ENCODE measurements around the gene TLNRD1. TPM values are rescaled to one million over a fixed set of nuclear protein-coding genes. Genes with fewer than 3 reads are reported as not detected.

The TLNRD1 gene
- total RNA-seq, 2 experiments from 2014 or later: 28.6 to 34.2 TPM

DNA sequence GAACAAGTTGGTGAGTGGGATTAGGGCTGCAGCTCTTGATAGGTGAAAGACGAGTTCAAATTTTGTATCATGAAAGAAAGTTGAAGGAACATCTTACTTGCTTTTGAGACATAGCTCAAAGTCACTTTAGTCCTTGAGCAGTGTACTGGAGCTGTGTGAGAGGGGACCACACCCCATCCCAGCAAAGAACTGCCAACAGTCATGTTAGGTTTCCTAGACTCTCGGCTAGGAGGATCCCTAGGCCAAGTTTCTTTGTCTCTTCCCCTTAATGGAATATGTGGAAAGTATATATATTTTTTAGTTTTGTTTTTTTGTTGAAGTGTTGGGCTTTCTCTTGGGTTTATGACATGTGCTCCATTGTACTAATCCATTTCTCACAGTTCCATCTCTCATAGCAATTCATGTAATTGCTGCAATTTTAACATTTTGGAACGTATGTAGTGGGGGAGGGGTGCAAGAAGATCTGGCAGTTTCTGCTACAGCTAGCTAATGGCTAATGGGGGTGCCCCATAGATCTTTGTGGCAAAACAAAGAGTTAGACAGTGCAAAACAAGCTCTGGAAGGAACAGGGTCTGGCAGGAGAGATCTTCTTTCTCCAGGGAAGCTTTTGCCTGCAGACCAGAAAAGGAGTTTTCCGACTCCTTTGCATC, 25.1 kb downstream of the TLNRD1 start:
- no peak for DNase-seq
- Mint-ChIP-seq H3K27me3 (no peaks in the 10 kb centered on the region), H3K4me3 (no peak overlapping the region), H3K4me1 (peaks cover 28% of the 10 kb centered on the region), H3K36me3 (ENCODE audit: low read depth) (peaks cover 9% of the 10 kb centered on the region), H3K9me3 (peaks cover 11% of the 10 kb centered on the region), H3K27ac (no peak overlapping the region)
- CTCF ChIA-PET: interaction anchor here (0.6 to 1.7 kb wide), 2 partner anchors 23 to 1006 kb away, joined by 3 to 5 read pairs; no protein-coding TSS in a partner anchor
- POLR2A ChIA-PET: no interaction called here

DNA sequence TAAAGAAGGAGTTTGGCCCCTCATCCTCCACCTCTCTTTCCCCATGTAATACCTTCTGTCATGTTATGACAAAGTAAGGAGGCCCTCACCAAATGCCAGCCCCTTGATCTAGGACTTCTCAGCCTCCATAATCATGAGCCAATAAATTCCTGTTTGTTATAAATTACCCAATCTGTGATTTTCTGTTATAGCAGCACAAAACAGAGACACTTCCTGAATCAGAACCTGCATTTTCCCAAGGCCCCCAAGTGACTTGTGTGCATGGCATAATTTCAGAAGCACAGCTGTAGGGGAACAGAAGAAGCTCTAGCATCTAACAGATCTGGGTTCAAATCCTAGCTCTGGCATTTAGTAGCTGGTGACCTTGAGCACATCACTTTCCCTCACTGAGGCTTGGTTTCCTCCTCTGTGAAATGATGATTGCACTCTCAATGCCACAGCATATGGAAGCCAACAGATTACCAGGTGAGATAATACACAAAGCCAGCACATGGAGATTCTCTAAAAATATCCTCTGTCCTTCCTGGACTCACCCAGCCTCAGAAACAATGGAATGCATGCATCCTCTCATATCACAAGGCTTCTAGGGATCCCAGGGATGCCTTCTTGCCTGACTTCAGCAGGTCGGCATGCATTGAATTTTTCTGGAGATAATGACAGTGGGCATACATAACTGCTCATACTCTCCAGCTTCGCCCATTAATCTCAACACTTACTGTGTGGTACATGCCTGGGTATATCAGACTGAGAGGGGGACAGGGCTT, 26.3 kb downstream of the TLNRD1 start:
- H3K27me3 Mint-ChIP-seq: no peaks in the 10 kb centered on the region
- H3K4me3 Mint-ChIP-seq: no peak overlapping the region
- H3K4me1 Mint-ChIP-seq: peaks cover 28% of the 10 kb centered on the region
- H3K9me3 Mint-ChIP-seq: peaks cover 14% of the 10 kb centered on the region
- CTCF ChIA-PET: interaction anchor here (1.3 to 1.7 kb wide), 2 partner anchors 9 to 22 kb away, joined by 3 to 5 read pairs; no protein-coding TSS in a partner anchor
- H3K36me3 Mint-ChIP-seq (ENCODE audit: low read depth): peaks cover 9% of the 10 kb centered on the region
- POLR2A ChIA-PET: no interaction called here
- H3K27ac Mint-ChIP-seq: no peak overlapping the region
- no peak for DNase-seq

DNA sequence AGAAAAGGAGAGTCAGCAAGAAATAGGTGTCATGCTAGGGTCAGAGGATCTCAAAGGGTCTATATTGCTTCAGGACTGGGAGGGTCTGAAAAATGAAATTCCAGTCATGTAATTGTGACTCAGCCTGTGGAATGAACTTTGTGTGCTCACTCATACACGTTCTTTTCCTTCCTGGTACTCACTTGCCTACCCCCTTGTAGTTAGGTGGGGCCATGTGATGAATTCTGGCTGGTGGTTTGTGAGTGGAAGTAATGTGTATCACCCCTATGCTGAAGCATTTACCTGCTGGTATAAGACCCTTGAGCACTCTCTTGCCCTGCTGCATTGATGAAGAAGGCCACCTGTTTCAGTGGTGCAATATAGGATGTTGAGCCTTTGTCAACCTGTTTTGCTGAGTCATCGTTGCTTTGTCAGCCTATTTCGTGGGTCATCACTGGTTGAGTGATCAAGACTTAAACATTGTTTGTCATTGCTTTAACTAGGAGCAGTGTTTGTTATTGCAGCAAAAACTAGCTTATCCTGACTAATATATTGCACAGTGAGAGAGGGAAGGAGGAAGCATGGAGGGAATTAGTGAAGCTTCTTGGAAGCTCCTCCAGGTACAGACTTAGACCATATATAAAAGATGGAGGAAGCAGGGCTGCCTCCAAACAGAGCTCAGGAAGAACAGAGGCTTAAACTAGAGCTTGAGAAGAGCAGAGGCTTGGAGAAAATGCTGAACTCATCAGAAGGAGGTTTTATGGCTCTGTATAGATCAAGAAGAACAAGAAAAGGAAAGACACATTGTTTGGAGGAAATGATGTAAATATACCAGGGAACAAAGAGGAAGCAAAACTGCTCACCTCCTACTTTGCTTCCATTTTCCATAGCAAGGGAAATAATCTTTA, 28.9 kb downstream of the TLNRD1 start:
- H3K36me3 Mint-ChIP-seq (ENCODE audit: low read depth): peaks cover 9% of the 10 kb centered on the region
- POLR2A ChIA-PET: no interaction called here
- H3K4me1 Mint-ChIP-seq: peaks cover 20% of the 10 kb centered on the region
- no peak overlapping the region for H3K4me3 Mint-ChIP-seq
- no peak for DNase-seq
- H3K27ac Mint-ChIP-seq: no peak overlapping the region
- H3K9me3 Mint-ChIP-seq: peaks cover 14% of the 10 kb centered on the region
- CTCF ChIA-PET: no interaction called here
- H3K27me3 Mint-ChIP-seq: no peaks in the 10 kb centered on the region

DNA sequence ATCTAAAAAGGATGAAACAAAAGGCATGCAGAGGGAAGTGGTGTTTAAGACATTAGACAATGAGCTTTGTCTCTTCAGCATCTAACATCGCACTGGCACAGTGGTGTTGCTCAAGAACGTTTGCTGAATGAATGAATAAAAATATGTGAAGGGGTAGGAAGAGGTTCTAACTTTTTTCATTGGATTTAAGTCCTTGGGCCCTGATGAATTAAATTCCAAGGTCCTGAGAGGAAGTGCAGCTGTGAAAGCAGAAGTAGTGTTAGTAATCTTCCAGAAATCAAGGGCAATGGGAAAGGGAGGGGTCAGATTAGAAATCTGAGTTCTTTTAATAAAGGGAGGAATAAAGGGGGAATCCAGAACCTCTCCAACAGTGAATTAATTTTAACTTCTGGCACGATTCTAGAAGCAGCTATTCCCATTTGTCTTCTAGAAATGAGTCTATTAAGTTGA, 29.6 kb downstream of the TLNRD1 start:
- Mint-ChIP-seq H3K27ac (no peak overlapping the region), H3K4me3 (no peak overlapping the region)
- POLR2A ChIA-PET: no interaction called here

DNA sequence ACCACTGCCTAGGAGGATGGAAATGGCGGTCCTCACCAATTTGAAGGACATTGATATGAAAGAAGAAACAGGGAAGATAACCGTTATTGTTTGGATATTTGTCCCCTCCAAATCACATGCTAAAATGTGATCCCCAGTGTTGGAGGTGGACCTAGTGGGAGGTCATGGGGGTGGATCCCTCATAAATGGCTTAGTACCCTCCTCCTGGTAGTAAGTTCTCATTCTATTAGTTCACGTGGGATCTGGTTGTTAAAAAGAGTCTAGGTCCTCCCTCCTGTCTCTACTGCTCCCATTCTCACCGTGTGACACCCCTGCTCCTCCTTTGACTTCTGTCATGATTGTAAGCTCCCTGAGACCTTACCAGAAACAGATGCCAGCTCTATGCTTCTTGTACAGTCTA, 30.5 kb downstream of the TLNRD1 start:
- H3K9me3 Mint-ChIP-seq: peaks cover 14% of the 10 kb centered on the region
- ChIA-PET POLR2A (no interaction called here), CTCF (interaction anchor here (0.7 kb wide), 1 partner anchor 235 kb away, joined by 3 read pairs; no protein-coding TSS in a partner anchor)
- H3K36me3 Mint-ChIP-seq (ENCODE audit: low read depth): peaks cover 9% of the 10 kb centered on the region
- no peak overlapping the region for H3K27ac Mint-ChIP-seq
- no peaks in the 10 kb centered on the region for H3K27me3 Mint-ChIP-seq
- no peak overlapping the region for H3K4me3 Mint-ChIP-seq
- H3K4me1 Mint-ChIP-seq: peaks cover 15% of the 10 kb centered on the region
- DNase-seq: no peak

More for the DNA sequence above, 29.6 kb downstream of the TLNRD1 start:
- no peak for DNase-seq
- Mint-ChIP-seq H3K4me1 (peaks cover 16% of the 10 kb centered on the region), H3K9me3 (peaks cover 14% of the 10 kb centered on the region), H3K36me3 (ENCODE audit: low read depth) (peaks cover 9% of the 10 kb centered on the region), H3K27me3 (no peaks in the 10 kb centered on the region)
- CTCF ChIA-PET: no interaction called here

DNA sequence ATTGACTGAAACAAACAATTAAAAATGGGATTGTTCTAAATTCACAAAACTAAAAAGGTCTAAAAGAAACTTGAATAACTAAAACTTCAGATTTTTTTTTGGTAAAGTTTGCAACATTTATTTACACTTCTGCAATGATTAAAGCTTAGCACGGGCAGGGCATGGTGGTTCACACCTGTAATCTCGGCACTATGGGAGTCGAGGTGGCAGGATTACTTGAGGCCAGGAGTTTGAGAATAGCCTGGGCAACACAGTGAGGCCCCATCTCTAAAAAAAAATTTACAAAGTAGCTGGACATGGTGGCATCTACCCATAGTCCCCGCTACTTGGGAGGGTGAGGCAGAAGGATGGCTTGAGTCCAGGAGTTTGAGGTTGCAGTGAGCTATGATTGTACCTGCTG, 31.6 kb downstream of the TLNRD1 start:
- Mint-ChIP-seq H3K27ac (no peak overlapping the region), H3K9me3 (peaks cover 14% of the 10 kb centered on the region), H3K27me3 (no peaks in the 10 kb centered on the region), H3K4me3 (no peak overlapping the region), H3K4me1 (peaks cover 13% of the 10 kb centered on the region), H3K36me3 (ENCODE audit: low read depth) (peaks cover 9% of the 10 kb centered on the region)
- POLR2A ChIA-PET: no interaction called here
- CTCF ChIA-PET: interaction anchor here (0.8 to 1.0 kb wide), 4 partner anchors 8 to 233 kb away, joined by 3 read pairs; no protein-coding TSS in a partner anchor
- no peak for DNase-seq

DNA sequence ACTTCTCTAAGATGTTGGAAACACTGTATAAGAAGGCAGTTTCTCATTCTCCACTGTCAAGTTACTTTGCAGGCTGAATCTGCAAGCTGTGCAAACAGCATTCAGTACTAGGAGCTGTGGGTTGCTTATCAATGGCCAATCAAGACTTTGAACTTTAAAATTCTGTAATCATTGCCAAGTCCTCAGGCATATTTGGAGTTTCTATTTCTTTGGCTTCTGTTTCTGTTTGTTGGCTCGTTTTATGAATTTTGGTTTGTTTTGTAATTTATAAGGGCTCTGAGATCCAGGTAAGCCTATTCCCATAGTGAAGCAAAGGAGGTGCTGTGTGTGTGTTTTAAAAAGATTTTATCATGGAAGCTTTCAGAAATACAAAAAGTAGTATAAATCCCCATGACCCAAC, 32.1 kb downstream of the TLNRD1 start:
- Mint-ChIP-seq H3K9me3 (peaks cover 14% of the 10 kb centered on the region), H3K4me3 (no peak overlapping the region), H3K27me3 (no peaks in the 10 kb centered on the region), H3K4me1 (peaks cover 13% of the 10 kb centered on the region), H3K36me3 (ENCODE audit: low read depth) (peaks cover 9% of the 10 kb centered on the region), H3K27ac (no peak overlapping the region)
- no peak for DNase-seq
- POLR2A ChIA-PET: no interaction called here
- CTCF ChIA-PET: interaction anchor here (0.8 to 1.0 kb wide), 3 partner anchors 9 to 233 kb away, joined by 3 read pairs; no protein-coding TSS in a partner anchor

DNA sequence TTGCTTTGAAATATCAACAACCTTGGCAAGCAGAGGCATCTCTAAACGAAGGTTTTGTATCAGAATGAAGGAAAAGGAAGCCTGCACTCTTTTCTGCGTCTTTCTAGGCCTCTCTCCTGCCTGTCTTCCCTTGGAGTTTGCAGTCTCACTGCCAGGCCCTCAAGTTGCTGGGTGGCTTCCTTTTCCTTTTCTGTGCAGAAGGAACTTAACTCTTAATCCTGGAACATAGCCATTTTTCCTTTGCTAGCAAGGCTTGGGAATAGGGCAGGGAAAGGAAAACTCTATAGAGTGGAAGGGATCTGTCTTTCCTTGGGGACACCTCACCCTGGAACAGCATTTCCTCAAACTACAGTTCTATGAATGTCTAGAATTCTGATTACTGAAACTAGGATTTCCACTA, 32.8 kb downstream of the TLNRD1 start:
- H3K4me3 Mint-ChIP-seq: no peak overlapping the region
- peaks cover 14% of the 10 kb centered on the region for H3K4me1 Mint-ChIP-seq
- DNase-seq: no peak
- no peaks in the 10 kb centered on the region for H3K27me3 Mint-ChIP-seq
- CTCF ChIA-PET: interaction anchor here (1.0 to 1.4 kb wide), 3 partner anchors 10 to 14 kb away, joined by 3 to 4 read pairs (median 3); no protein-coding TSS in a partner anchor
- H3K36me3 Mint-ChIP-seq (ENCODE audit: low read depth): peaks cover 9% of the 10 kb centered on the region
- POLR2A ChIA-PET: no interaction called here
- peaks cover 14% of the 10 kb centered on the region for H3K9me3 Mint-ChIP-seq
- H3K27ac Mint-ChIP-seq: no peak overlapping the region

DNA sequence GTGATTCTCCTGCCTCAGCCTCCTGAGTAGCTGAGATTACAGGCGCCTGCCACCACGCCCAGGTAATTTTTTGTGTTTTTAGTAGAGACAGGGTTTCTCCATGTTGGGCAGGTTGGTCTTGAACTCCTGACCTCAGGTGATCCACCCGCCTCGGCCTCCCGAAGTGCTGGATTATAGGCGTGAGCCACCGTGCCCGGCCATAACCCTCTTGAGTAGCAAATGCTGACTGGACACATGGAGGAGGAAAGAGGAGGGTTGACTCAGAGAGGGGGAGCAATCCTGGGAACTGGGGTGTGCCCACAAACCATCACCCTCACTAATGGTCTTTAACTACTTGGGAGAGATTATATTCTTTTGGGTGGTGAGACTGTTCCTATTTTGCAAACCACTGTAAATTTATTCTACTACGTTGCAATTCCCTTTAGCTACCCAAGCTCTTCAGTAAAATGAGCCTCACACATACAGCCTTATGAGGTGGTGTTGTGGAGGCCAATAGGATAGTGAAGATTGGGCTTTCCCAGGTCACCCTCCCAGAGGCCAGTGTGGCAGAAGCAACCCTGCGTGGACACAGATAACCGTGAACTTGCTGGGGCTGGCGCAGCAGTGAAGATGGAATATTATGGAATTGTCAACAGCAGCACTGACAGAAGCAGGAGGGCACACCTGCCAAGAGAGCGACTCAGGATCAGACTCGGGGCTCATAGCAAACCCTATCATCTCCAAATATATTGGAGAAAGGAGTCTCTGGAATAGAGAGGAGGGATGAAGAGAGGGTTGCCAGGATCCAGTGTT, 37.4 kb downstream of the TLNRD1 start:
- no peaks in the 10 kb centered on the region for H3K36me3 Mint-ChIP-seq (ENCODE audit: low read depth)
- H3K4me3 Mint-ChIP-seq: no peak overlapping the region
- CTCF ChIA-PET: interaction anchor here (0.6 kb wide), 1 partner anchor 151 kb away, joined by 3 read pairs; no protein-coding TSS in a partner anchor
- no peaks in the 10 kb centered on the region for H3K27me3 Mint-ChIP-seq
- H3K9me3 Mint-ChIP-seq: peaks cover 2% of the 10 kb centered on the region
- POLR2A ChIA-PET: no interaction called here
- peak overlapping the region; percentile 33 for H3K27ac Mint-ChIP-seq
- no peak for DNase-seq
- peaks cover 13% of the 10 kb centered on the region for H3K4me1 Mint-ChIP-seq

DNA sequence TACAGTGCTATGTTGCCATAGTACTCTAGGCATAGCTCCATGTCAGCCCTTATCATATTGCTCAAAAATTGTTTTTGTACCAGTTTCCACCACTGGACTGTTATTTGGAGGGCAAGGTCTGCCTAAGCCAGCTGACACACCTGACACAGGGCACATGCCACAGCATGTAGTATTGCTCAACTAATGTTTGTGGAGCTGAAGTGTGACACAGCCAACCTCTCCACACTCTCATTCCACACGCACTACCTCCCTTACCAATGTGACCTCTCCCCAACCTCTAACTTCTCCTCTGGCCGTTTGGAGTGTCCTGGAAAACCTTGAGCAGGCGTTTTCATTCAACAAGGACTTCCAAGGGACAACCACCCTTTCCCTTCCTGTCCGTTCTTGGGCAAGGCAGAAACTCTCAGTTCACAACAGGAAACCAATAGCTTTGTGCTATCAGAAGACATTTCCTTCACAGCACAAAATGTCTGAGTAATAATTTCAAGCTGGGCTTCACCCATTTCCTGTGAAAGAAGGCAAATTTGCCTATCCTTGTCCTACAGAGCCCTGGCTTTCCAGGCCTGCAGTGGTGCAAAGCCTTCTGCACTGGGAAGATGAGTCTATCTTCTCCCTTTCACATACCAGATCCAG, 38.4 kb downstream of the TLNRD1 start:
- H3K27ac Mint-ChIP-seq: peak overlapping the region; percentile 21
- H3K9me3 Mint-ChIP-seq: peaks cover 2% of the 10 kb centered on the region
- no peak overlapping the region for H3K4me3 Mint-ChIP-seq
- H3K36me3 Mint-ChIP-seq (ENCODE audit: low read depth): no peaks in the 10 kb centered on the region
- peaks cover 12% of the 10 kb centered on the region for H3K4me1 Mint-ChIP-seq
- no peaks in the 10 kb centered on the region for H3K27me3 Mint-ChIP-seq
- DNase-seq: no peak
- ChIA-PET CTCF (interaction anchor here (0.6 to 0.7 kb wide), 2 partner anchors 15 to 137 kb away, joined by 3 read pairs; no protein-coding TSS in a partner anchor), POLR2A (no interaction called here)

DNA sequence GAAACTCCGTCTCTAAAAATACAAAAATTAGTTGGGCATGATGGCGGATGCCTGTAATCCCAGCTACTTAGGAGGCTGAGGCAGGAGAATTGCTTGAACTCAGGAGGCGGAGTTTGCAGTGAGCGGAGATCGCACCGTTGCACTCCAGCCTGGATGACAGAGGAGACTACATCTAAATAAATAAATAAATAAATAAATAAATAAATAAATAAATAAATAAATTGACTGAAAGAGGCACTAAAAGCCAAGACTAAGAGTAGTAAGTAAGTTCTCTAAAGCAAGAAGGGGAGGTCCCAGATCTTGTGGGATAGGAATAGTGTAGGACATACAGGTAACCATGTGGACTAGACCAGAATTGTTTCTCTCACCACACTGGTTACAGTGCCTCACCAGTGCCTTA, 40.0 kb downstream of the TLNRD1 start:
- Mint-ChIP-seq H3K4me3 (no peak overlapping the region), H3K27ac (no peak overlapping the region), H3K9me3 (peaks cover 6% of the 10 kb centered on the region), H3K36me3 (ENCODE audit: low read depth) (no peaks in the 10 kb centered on the region), H3K27me3 (no peaks in the 10 kb centered on the region), H3K4me1 (peaks cover 12% of the 10 kb centered on the region)
- ChIA-PET POLR2A (no interaction called here), CTCF (no interaction called here)
- no peak for DNase-seq

All from activated CD4-positive, alpha-beta T cell treated with anti-CD3 and anti-CD28 coated beads, Interleukin-2, amount 10 ng/mL, durations not matched to agents 7 days and 5 days (primary cell).